ENCODE data around the gene FMO2. TPM values are rescaled to one million over a fixed set of nuclear protein-coding genes. Genes with fewer than 3 reads are reported as not detected.

FMO2 gene
- polyA plus RNA-seq, 3 donors = not detected

- WGBS (ENCODE audit: insufficient coverage) = 100% methylated on average over 1 of the region's 3 CpGs
These were observed 11.3 kb downstream of the FMO2 start for GRCh38 chr1:171196351-171196750.

GRCh38 chr1:171198081-171198480 lies 13.0 kb downstream of the FMO2 start:
- Mint-ChIP-seq H3K4me3 (no peak overlapping the region), H3K9me3 (peaks cover 0 to 6% (median 0%) of the 10 kb centered on the region in 7 donors), H3K4me1 (no peaks in the 10 kb centered on the region), H3K27ac (no peak overlapping the region), H3K36me3 (no peaks in the 10 kb centered on the region), H3K27me3 (ENCODE audit: low read depth in 3 of 3) (peaks cover 0 to 10% (median 4%) of the 10 kb centered on the region in 3 donors)
- Histone ChIP-seq H3K9me3 (replicated peaks in 1 of 2; ENCODE audit: control insufficient read depth in 1 of 2, insufficient read depth in 1 of 2, low read length in 2 of 2) (no peaks in the 10 kb centered on the region), H3K4me1 (ENCODE audit: control insufficient read depth in 1 of 2, insufficient read depth in 2 of 2, low read length in 2 of 2) (no peaks in the 10 kb centered on the region), H3K27me3 (ENCODE audit: control insufficient read depth in 2 of 2, insufficient read depth in 2 of 2, low read length in 2 of 2) (no peaks in the 10 kb centered on the region), H4K20me1 (ENCODE audit: insufficient read depth, low read length) (no peaks in the 10 kb centered on the region), H2AFZ (ENCODE audit: insufficient read depth, low read depth, low read length, poor library complexity, severe bottlenecking) (no peak overlapping the region), H3K27ac (ENCODE audit: low read depth in 1 of 2, low read length in 2 of 2) (no peak overlapping the region), H3K4me3 (replicated peaks in 1 of 3; ENCODE audit: low read depth in 2 of 3, low read length in 3 of 3) (no peak overlapping the region), H3K36me3 (replicated peaks in 1 of 2; ENCODE audit: control insufficient read depth in 1 of 2, insufficient read depth in 2 of 2, low read length in 2 of 2) (no peaks in the 10 kb centered on the region), H3K4me2 (replicated peaks; ENCODE audit: extremely low read depth, low read length, poor library complexity, severe bottlenecking) (no peak overlapping the region), H3K9ac (ENCODE audit: insufficient read depth, low read length, poor library complexity, severe bottlenecking) (no peak overlapping the region), H3K79me2 (ENCODE audit: insufficient read depth, low read length) (no peaks in the 10 kb centered on the region)
- TF ChIP-seq CTCF (IDR thresholded peaks at IDR 0.05) = no peak
- intact Hi-C loops (cut with micrococcal nuclease) = no loop called here
- no peak for DNase-seq
- no CpG with 5 or more reads among the region's 3 CpGs for WGBS (ENCODE audit: insufficient coverage)

More at GRCh38 chr1:171196351-171196750, 11.3 kb downstream of the FMO2 start:
- no peak for DNase-seq
- intact Hi-C loops (cut with micrococcal nuclease) = no loop called here
- Histone ChIP-seq H2AFZ (ENCODE audit: insufficient read depth, low read depth, low read length, poor library complexity, severe bottlenecking) (no peak overlapping the region), H3K9me3 (replicated peaks in 1 of 2; ENCODE audit: control insufficient read depth in 1 of 2, insufficient read depth in 1 of 2, low read length in 2 of 2) (no peaks in the 10 kb centered on the region), H4K20me1 (ENCODE audit: insufficient read depth, low read length) (no peaks in the 10 kb centered on the region), H3K27ac (ENCODE audit: low read depth in 1 of 2, low read length in 2 of 2) (no peak overlapping the region), H3K79me2 (ENCODE audit: insufficient read depth, low read length) (no peaks in the 10 kb centered on the region), H3K4me1 (ENCODE audit: control insufficient read depth in 1 of 2, insufficient read depth in 2 of 2, low read length in 2 of 2) (no peaks in the 10 kb centered on the region), H3K27me3 (ENCODE audit: control insufficient read depth in 2 of 2, insufficient read depth in 2 of 2, low read length in 2 of 2) (no peaks in the 10 kb centered on the region), H3K36me3 (replicated peaks in 1 of 2; ENCODE audit: control insufficient read depth in 1 of 2, insufficient read depth in 2 of 2, low read length in 2 of 2) (no peaks in the 10 kb centered on the region), H3K4me3 (replicated peaks in 1 of 3; ENCODE audit: low read depth in 2 of 3, low read length in 3 of 3) (no peak overlapping the region), H3K4me2 (replicated peaks; ENCODE audit: extremely low read depth, low read length, poor library complexity, severe bottlenecking) (no peak overlapping the region), H3K9ac (ENCODE audit: insufficient read depth, low read length, poor library complexity, severe bottlenecking) (no peak overlapping the region)
- H3K27me3 Mint-ChIP-seq (ENCODE audit: low read depth in 3 of 3) = peaks cover 0 to 6% (median 0%) of the 10 kb centered on the region in 3 donors
- no peaks in the 10 kb centered on the region for H3K4me1 Mint-ChIP-seq
- peaks cover 0 to 6% (median 0%) of the 10 kb centered on the region in 7 donors for H3K9me3 Mint-ChIP-seq
- H3K4me3 Mint-ChIP-seq = no peak overlapping the region
- TF ChIP-seq CTCF (IDR thresholded peaks at IDR 0.05) = no peak
- H3K36me3 Mint-ChIP-seq = no peaks in the 10 kb centered on the region
- no peak overlapping the region for H3K27ac Mint-ChIP-seq
